Activated B cell treated with CpG ODN at 0.5 μM for 24 hours (primary cell): ENCODE data around the gene WNK1. TPM values are rescaled to one million over a fixed set of nuclear protein-coding genes. Genes with fewer than 3 reads are reported as not detected.

ENCODE experiments used
- ATAC-seq: fragments of 200-7000 bp; cut with Tn5 transposase; one replicate; pipeline ENCODE4 v1.10.0; 2021; ENCODE audit warnings: low read depth, mild to moderate bottlenecking, moderate library complexity
- CTCF ChIA-PET: fragments of 350-600 bp; sonication (Branson Sonifier 250); formaldehyde crosslinking; loops from one replicate; lab custom pipeline; 2021; ENCODE audit warnings: antibody characterized with exemption; lab: Charles Lee
- POLR2A ChIA-PET: fragments of 350-600 bp; sonication (Branson Sonifier 250); formaldehyde crosslinking; loops from one replicate; lab custom pipeline; 2021; ENCODE audit warnings: antibody characterized with exemption; lab: Charles Lee
- DNase-seq: peaks from one replicate; pipeline ENCODE4 v3.0.0; 2022
- H3K27ac Mint-ChIP-seq: one replicate; pipeline ENCODE4 v1.8.0; 2020; ENCODE audit warnings: mixed read lengths
- H3K27me3 Mint-ChIP-seq: one replicate; pipeline ENCODE4 v1.8.0; 2021; ENCODE audit warnings: mixed read lengths
- H3K36me3 Mint-ChIP-seq: one replicate; pipeline ENCODE4 v1.8.0; 2021; ENCODE audit warnings: low read depth, mixed read lengths
- H3K4me1 Mint-ChIP-seq: one replicate; pipeline ENCODE4 v1.8.0; 2021; ENCODE audit warnings: mixed read lengths
- H3K4me3 Mint-ChIP-seq: one replicate; pipeline ENCODE4 v1.8.0; 2020; ENCODE audit warnings: mild to moderate bottlenecking, mixed read lengths
- H3K9me3 Mint-ChIP-seq: one replicate; pipeline ENCODE4 v1.8.0; 2020; ENCODE audit warnings: mixed read lengths
- CTCF ChIP-seq: fragments of 200-600 bp; IDR thresholded peaks from one replicate; pipeline ENCODE4 v1.8.0; 2022; ENCODE audit warnings: antibody characterized with exemption, mild to moderate bottlenecking
- intact Hi-C: fragments of 100-400 bp; cut with micrococcal nuclease; formaldehyde crosslinking; loops from one replicate; pipeline ENCODE4 v1.15.1; 2024
- total RNA-seq: library from RNA; stranded (reverse); gene quantifications from 2 replicates; pipeline ENCODE4 v1.2.3, GENCODE V29; 2022

The WNK1 gene
- total RNA-seq, 1 donor from 2014 or later = 155 TPM

- ChIA-PET POLR2A (interaction anchor here (0.6 to 1.0 kb wide), 2 partner anchors 14 to 39 kb away, joined by 3 to 10 read pairs; no protein-coding TSS in a partner anchor), CTCF (no interaction called here)
- Mint-ChIP-seq H3K4me1 (peaks cover 8% of the 10 kb centered on the region), H3K4me3 (no peak overlapping the region), H3K9me3 (peaks cover 2% of the 10 kb centered on the region), H3K27me3 (no peaks in the 10 kb centered on the region), H3K27ac (no peak overlapping the region), H3K36me3 (no peaks in the 10 kb centered on the region)
- no peak for TF ChIP-seq CTCF
- DNase-seq = no peak
- ATAC-seq = no peak
- intact Hi-C loops = no loop called here
Observed at GRCh38 chr12:713281-713875, 39.0 kb upstream of the WNK1 start.

DNA sequence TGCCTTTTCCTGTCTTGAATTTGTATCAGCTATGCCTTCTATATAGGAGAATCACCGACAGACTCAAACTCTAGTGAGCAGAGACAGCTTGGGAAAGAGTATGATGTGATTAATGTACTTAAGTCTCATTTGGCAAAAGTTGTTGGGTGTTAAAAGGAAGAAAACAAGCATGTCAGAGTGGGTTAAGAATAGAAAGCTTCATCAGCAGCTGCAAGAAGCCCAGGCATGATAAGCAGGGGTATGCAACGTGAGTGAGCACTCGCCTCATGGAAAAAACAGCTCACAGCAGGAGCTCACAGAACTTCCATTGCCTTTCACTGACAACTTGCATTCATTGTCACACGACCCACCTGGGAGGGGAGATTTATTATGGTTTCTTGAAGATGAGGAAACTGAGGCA is 35.9 kb upstream of the WNK1 start:
- TF ChIP-seq CTCF = no peak
- intact Hi-C loops = no loop called here
- Mint-ChIP-seq H3K36me3 (no peaks in the 10 kb centered on the region), H3K9me3 (peaks cover 5% of the 10 kb centered on the region), H3K27me3 (no peaks in the 10 kb centered on the region), H3K27ac (no peak overlapping the region), H3K4me1 (peaks cover 34% of the 10 kb centered on the region), H3K4me3 (no peak overlapping the region)
- ATAC-seq = no peak
- CTCF ChIA-PET = no interaction called here
- DNase-seq = no peak
- POLR2A ChIA-PET = interaction anchor here (0.7 to 1.5 kb wide), 2 partner anchors 74 to 92 kb away, joined by 3 to 4 read pairs; no protein-coding TSS in a partner anchor

- peak overlapping the region; percentile 44 for H3K4me3 Mint-ChIP-seq
- peak overlapping the region; percentile 94 for H3K27ac Mint-ChIP-seq
- intact Hi-C loops = loop anchor here (1.0 to 2.0 kb wide), 3 partner anchors 33 to 44 kb away; no protein-coding TSS in a partner anchor
- ATAC-seq (no peak), DNase-seq (no peak)
- H3K36me3 Mint-ChIP-seq = no peaks in the 10 kb centered on the region
- H3K27me3 Mint-ChIP-seq = no peaks in the 10 kb centered on the region
- ChIA-PET POLR2A (interaction anchor here (0.6 to 1.9 kb wide), 8 partner anchors 10 to 76 kb away, joined by 3 to 34 read pairs (median 6); partner anchors contain the start of gene WNK1), CTCF (interaction anchor here (1.3 kb wide), 1 partner anchor 51 kb away, joined by 3 read pairs; no protein-coding TSS in a partner anchor)
- H3K9me3 Mint-ChIP-seq = peaks cover 5% of the 10 kb centered on the region
- peaks cover 43% of the 10 kb centered on the region for H3K4me1 Mint-ChIP-seq
- no peak for TF ChIP-seq CTCF
Observed at GRCh38 chr12:718756-719102, 33.6 kb upstream of the WNK1 start.

DNA sequence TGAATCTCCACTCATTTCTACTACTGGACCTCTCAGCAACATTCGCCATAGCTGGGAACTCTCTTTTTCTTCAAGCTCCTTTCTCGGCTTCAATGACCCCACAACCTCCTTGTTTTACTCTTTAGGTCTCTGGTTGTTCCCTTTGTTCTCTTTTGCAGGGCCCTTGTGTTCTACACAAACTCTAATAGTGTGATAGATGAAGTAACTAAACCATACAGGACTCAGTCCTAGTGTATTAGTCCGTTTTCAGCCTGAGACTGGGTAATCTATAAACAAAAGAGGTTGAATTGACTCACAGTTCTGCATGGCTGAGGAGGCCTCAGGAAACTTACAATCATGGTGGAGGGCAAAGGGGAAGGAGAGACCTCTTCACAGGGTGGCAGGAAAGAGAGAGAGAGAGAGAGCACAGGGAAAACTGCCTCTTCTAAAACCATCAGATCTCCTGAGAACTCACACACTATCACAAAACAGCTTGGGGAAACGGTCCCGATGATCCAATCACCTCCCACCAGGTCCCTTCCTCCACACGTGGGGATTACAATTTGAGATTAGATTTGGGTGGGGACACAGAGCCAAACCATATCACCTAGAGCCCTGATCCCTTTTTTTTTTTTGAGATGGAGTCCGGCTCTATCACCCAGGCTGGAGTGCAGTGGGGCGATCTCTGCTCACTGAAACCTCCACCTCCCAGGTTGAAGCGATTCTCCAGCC is 32.0 kb upstream of the WNK1 start:
- H3K4me1 Mint-ChIP-seq = peaks cover 52% of the 10 kb centered on the region
- no peaks in the 10 kb centered on the region for H3K36me3 Mint-ChIP-seq
- no peak for TF ChIP-seq CTCF
- H3K27me3 Mint-ChIP-seq = no peaks in the 10 kb centered on the region
- peak overlapping the region; percentile 94 for H3K27ac Mint-ChIP-seq
- no peak for ATAC-seq
- H3K4me3 Mint-ChIP-seq = peak overlapping the region; percentile 74
- POLR2A ChIA-PET = interaction anchor here (0.6 to 1.9 kb wide), 12 partner anchors 8 to 394 kb away, joined by 3 to 34 read pairs (median 5); partner anchors contain the start of gene WNK1
- intact Hi-C loops = no loop called here
- CTCF ChIA-PET = interaction anchor here (0.9 to 1.7 kb wide), 3 partner anchors 30 to 144 kb away, joined by 3 to 7 read pairs (median 6); no protein-coding TSS in a partner anchor
- peaks cover 5% of the 10 kb centered on the region for H3K9me3 Mint-ChIP-seq
- DNase-seq = no peak
